Upper lobe of right lung (tissue), 1 donor: ENCODE measurements around the gene SLC6A17. TPM values are rescaled to one million over a fixed set of nuclear protein-coding genes. Genes with fewer than 3 reads are reported as not detected.

Experiments
- ATAC-seq: fragments of 200-7000 bp; cut with Tn5 transposase; one replicate; pipeline ENCODE4 v1.9.1; 2020; ENCODE audit warnings: mild to moderate bottlenecking, moderate library complexity
- DNase-seq: peaks from one replicate; pipeline ENCODE4 v3.0.0-alpha.2; 2020
- H3K27ac ChIP-seq: fragments of 200-600 bp; one replicate; pipeline ENCODE4 v1.8.0; 2022
- H3K27me3 ChIP-seq: fragments of 200-600 bp; one replicate; pipeline ENCODE4 v1.8.0; 2022; ENCODE audit warnings: mild to moderate bottlenecking
- H3K36me3 ChIP-seq: fragments of 200-600 bp; one replicate; pipeline ENCODE4 v1.8.0; 2022
- H3K4me1 ChIP-seq: fragments of 200-600 bp; one replicate; pipeline ENCODE4 v1.8.0; 2022
- H3K4me3 ChIP-seq: fragments of 200-600 bp; one replicate; pipeline ENCODE4 v1.8.0; 2022; ENCODE audit warnings: mild to moderate bottlenecking
- H3K9me3 ChIP-seq: fragments of 200-600 bp; one replicate; pipeline ENCODE4 v1.8.0; 2022
- CTCF ChIP-seq: fragments of 200-600 bp; IDR thresholded peaks from one replicate; pipeline ENCODE4 v1.8.0; 2022; ENCODE audit warnings: antibody characterized with exemption
- intact Hi-C: fragments of 100-400 bp; cut with DNase I; formaldehyde crosslinking; loops from one replicate; pipeline ENCODE4 v1.11.0; 2022
- total RNA-seq: library from RNA; stranded (reverse); fragmentation: NEBNext Ultra II Directional; extraction: Animal tissue kit (Norgen Biotek cat#: 25700); gene quantifications from one replicate; pipeline ENCODE4 v1.2.1, GENCODE V29; 2021
- donor health status: DM: no; HTN: yes; CAD: no; lungs with severe emphysema.

Gene SLC6A17
- total RNA-seq, 1 donor from 2014 or later, result 0.06 TPM

DNA sequence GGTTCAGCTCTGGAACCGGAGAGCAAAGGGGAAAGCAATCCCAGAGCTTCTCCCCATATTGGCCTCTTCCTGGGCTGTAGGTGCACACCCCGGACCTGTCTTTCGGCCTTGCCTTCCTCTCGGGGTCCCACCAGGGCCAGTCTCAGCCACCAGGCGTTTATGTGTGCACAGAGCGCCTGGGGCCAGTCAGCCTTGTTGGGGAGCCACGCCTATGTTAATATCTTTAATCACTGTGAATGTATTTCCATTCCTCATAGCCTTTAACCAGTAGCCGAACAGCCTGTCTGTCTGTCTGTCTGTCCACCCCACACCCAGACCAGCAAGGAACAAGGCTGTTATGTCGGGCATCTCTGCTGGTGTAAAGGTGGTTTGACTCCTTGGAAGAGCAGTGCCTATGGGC lies 78.6 kb downstream of the SLC6A17 start:
- ATAC-seq, result no peak
- H3K27ac ChIP-seq, result no peak overlapping the region
- H3K36me3 ChIP-seq, result no peaks in the 10 kb centered on the region
- no peaks in the 10 kb centered on the region for H3K4me1 ChIP-seq
- intact Hi-C loops, result no loop called here
- DNase-seq, result no peak
- no peaks in the 10 kb centered on the region for H3K9me3 ChIP-seq
- H3K27me3 ChIP-seq, result no peaks in the 10 kb centered on the region
- no peak overlapping the region for H3K4me3 ChIP-seq
- TF ChIP-seq CTCF, result no peak

DNA sequence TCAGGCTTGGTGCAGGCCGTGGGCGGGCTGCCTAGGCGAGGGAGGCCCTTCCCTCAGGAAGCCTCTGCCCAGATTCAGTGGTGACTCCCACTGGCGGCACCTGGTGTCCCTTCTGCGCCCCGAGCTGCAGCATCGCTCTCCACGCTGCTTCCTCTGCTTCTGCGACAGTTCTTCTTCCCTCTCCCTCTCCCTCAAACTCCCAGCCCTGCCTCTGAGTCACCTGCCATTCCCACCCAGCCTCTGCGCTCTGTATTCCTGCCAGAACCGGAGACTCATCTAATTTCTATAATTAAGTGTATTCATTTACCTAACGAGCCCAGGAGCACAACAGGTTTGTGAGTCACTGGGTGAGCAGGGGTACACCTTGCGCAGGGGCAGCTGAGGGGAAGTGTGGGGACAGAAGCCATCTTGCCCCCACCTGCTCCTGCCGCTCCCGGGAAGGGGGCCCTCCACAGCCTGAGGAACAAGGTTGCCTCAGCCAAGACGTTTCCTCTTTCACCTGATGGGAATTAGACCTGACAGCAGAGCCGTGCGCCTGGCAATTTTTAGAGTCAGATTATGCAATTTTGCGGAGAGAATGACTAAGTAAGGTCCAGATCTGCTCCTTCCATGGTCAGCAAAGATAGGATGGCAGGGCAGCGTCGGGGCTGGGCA lies 79.2 kb downstream of the SLC6A17 start:
- no peak for TF ChIP-seq CTCF
- DNase-seq (no peak), ATAC-seq (no peak)
- intact Hi-C loops, result no loop called here
- H3K9me3 ChIP-seq, result no peaks in the 10 kb centered on the region
- no peak overlapping the region for H3K4me3 ChIP-seq
- H3K27ac ChIP-seq, result no peak overlapping the region
- H3K36me3 ChIP-seq, result no peaks in the 10 kb centered on the region
- no peaks in the 10 kb centered on the region for H3K27me3 ChIP-seq
- H3K4me1 ChIP-seq, result no peaks in the 10 kb centered on the region

DNA sequence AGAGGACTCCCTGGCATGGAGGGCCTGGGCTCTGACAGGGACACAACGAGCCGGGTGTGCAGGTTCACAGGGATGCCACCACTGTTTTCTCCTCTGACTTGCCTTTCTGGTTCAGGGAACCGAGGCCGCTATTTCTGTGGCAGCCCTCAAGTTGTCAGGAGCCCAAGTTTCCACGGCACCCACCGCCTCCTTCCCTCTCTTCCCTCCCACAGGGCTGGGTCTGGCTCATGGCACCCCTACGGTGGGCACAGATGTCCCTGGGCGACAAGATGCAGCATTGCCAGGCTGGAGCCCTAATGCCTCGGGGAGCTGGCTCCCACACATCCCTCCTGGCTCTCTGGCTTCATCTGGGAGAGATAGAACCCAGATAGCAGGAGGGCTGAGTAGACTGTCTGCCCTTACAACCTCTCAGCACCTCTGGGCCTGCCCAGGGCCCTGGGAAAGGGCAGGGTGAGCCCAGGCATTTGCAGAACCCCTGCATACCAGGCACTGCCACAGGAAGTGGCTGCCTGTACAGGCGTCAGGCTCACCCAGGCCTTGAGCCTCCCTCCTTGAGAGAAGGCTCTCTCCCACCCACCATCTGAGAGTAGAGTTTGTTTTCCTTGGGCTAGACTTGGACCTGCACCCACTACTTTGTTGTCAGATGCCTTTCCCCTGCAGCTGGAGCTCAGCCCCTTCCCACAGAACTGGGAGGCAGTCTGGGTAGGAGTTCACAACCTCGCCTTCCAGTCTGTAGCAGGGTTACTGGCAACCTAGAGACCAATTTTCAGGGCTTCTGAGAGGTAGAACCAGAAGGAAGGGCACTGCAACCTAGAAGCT lies 80.3 kb downstream of the SLC6A17 start:
- no peaks in the 10 kb centered on the region for H3K36me3 ChIP-seq
- H3K4me1 ChIP-seq, result peaks cover 7% of the 10 kb centered on the region
- ATAC-seq (no peak), DNase-seq (no peak)
- H3K27me3 ChIP-seq, result no peaks in the 10 kb centered on the region
- H3K27ac ChIP-seq, result no peak overlapping the region
- intact Hi-C loops, result no loop called here
- no peak overlapping the region for H3K4me3 ChIP-seq
- H3K9me3 ChIP-seq, result no peaks in the 10 kb centered on the region
- no peak for TF ChIP-seq CTCF

DNA sequence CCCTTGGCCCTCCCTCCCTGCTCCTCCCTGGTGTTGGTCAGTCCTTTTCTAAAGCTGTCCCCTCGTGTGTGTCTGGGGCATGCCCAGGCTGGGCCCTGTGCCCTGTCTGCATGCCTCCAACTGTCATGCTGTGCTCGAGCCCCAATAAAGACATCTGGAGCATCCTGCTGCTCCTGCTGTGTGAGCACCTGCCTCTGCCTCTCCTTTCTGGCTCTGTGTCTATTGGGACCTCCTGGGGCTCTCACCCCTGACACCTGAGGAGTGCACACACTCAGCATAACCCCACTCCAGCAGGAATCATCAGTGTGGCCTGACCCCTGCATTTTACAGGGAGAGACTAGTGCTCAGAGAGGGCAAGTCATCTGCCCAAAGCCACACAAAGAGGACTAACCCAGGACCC lies 83.6 kb downstream of the SLC6A17 start:
- no peaks in the 10 kb centered on the region for H3K36me3 ChIP-seq

GRCh38 chr1:110234691-110235090 lies 84.4 kb downstream of the SLC6A17 start:
- Histone ChIP-seq H3K36me3 (no peaks in the 10 kb centered on the region), H3K27ac (no peak overlapping the region)
- ATAC-seq, result no peak

More for the DNA sequence above, 83.6 kb downstream of the SLC6A17 start:
- Histone ChIP-seq H3K9me3 (no peaks in the 10 kb centered on the region), H3K4me3 (no peak overlapping the region), H3K27ac (no peak overlapping the region), H3K27me3 (no peaks in the 10 kb centered on the region), H3K4me1 (peaks cover 7% of the 10 kb centered on the region)
- DNase-seq (no peak), ATAC-seq (no peak)
- intact Hi-C loops, result no loop called here
- TF ChIP-seq CTCF, result no peak

More at GRCh38 chr1:110234691-110235090, 84.4 kb downstream of the SLC6A17 start:
- no peak for TF ChIP-seq CTCF
- H3K9me3 ChIP-seq, result no peaks in the 10 kb centered on the region
- intact Hi-C loops, result no loop called here
- DNase-seq, result no peak
- no peak overlapping the region for H3K4me3 ChIP-seq
- H3K4me1 ChIP-seq, result peaks cover 8% of the 10 kb centered on the region
- no peaks in the 10 kb centered on the region for H3K27me3 ChIP-seq
